ENCODE measurements around the gene GNAS. TPM values are rescaled to one million over a fixed set of nuclear protein-coding genes. Genes with fewer than 3 reads are reported as not detected.

Gene GNAS
- total RNA-seq, 4 donors from 2014 or later: 334 to 513 (median 458) TPM

DNA sequence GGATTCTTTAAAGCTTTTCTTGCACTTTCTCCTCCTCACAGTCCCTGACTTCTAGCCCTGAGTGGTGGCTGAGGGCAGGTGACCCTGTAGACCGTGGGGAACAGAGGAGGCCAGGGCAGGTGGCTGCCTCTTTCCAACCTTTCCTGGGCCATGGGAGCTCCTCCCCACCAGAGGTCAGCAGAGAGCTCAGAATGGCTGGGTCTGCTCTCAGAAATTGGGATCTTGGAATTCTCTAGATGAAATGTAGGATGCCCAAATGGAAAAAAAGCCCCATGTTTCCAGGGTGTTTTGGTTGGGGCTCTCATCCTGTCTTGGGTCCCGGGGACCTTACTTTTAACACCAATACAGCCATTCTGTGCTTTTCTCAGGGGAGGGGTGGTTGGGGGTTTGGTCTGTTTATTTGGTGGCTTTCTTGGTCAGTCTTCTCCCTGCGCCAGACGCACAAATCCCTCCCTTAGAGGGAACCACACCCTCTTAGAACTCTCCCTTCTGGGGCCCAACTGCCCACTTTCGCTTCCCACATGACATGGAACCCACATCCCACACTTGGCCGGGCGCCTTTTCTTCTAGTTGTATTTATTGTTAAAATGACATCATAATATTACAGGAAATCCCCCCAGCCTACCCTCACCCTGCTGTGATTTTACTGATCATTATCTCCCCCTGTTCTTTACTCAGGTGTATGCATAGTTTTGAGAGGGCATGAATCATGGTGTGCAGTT lies 17.9 kb downstream of the GNAS start:
- no peaks in the 10 kb centered on the region for H3K36me3 ChIP-seq
- DNase-seq: no peak
- no peak overlapping the region for H3K27ac ChIP-seq
- intact Hi-C loops (cut with DNase I): loop anchor here (10.0 kb wide), 1 partner anchor 354 kb away; no protein-coding TSS in a partner anchor
- 37 to 46% methylated on average over 7 of the region's 7 CpGs for WGBS, 2 donors
- peaks cover 0 to 8% (median 0%) of the 10 kb centered on the region in 3 donors for H3K4me1 ChIP-seq
- no peaks in the 10 kb centered on the region for H3K9me3 ChIP-seq
- TF ChIP-seq CTCF (IDR thresholded peaks at IDR 0.05) (peak; percentile 81 to 85 (median 84)), POLR2A (IDR thresholded peaks at IDR 0.05) (no peak)
- no peaks in the 10 kb centered on the region for H3K27me3 ChIP-seq
- no peak overlapping the region for H3K4me3 ChIP-seq

DNA sequence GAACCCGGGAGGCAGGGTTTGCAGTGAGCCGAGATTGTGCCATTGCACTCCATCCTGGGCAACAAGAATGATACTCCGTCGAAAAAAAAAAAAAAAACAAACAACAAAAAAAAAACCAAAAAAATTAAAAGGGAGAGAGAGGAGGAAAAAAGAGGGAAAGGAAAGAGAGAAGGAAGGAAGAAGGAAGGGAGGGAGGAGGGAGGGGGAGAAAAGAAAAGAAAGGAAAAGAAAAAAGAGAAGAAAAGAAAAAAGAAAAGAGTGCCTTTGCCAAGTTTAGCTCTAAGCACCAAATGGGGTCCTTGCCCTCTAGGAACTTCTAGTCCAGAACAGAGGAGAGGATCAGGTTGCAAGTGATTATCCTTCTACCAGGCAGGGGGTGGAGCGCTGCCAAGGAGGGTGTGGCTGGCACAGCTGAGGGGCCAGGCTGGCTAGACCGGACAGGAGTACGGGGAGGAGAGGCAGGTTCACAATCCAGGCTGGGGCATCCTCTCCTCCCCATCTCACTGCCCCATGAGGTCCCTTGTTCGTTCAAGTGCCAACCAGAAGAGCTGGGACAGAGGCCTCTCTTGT lies 19.1 kb downstream of the GNAS start:
- H3K4me3 ChIP-seq: no peak overlapping the region
- intact Hi-C loops (cut with DNase I): loop anchor here (10.0 kb wide), 1 partner anchor 353 kb away; no protein-coding TSS in a partner anchor
- peaks cover 0 to 16% (median 0%) of the 10 kb centered on the region in 3 donors for H3K4me1 ChIP-seq
- WGBS, 2 donors: 56 to 67% methylated on average over 6 to 8 of the region's 8 CpGs
- no peaks in the 10 kb centered on the region for H3K9me3 ChIP-seq
- no peaks in the 10 kb centered on the region for H3K36me3 ChIP-seq
- DNase-seq: no peak
- no peaks in the 10 kb centered on the region for H3K27me3 ChIP-seq
- no peak overlapping the region for H3K27ac ChIP-seq
- no peak for TF ChIP-seq CTCF (IDR thresholded peaks at IDR 0.05)

DNA sequence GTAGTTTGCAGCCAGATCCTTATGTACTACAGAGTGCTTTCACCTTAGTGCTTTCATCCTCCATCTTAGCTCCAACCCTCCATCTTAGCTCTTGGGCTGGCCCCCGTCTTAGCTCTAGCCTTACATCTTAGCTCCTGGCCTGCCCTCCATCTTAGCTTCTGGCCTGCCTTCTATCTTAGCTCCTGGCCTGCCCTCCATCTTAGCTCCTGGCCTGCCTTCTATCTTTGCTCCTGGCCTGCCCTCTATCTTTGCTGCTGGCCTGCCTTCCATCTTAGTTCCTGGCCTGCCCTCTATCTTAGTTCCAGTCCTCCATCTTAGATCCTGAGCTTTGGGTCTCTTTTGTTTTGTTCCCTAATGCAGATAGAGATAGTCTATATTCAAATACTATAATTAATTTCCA lies 22.0 kb downstream of the GNAS start:
- Histone ChIP-seq H3K9me3 (no peaks in the 10 kb centered on the region), H3K36me3 (no peaks in the 10 kb centered on the region), H3K27me3 (no peaks in the 10 kb centered on the region), H3K4me3 (no peak overlapping the region), H3K27ac (no peak overlapping the region), H3K4me1 (peaks cover 0 to 16% (median 0%) of the 10 kb centered on the region in 3 donors)
- TF ChIP-seq CTCF (IDR thresholded peaks at IDR 0.05) (no peak), POLR2A (IDR thresholded peaks at IDR 0.05) (no peak)
- 89 to 95% methylated on average over 1 of the region's 1 CpG for WGBS, 2 donors
- DNase-seq: no peak
- intact Hi-C loops (cut with DNase I): loop anchor here (10.0 kb wide), 1 partner anchor 350 kb away; no protein-coding TSS in a partner anchor

DNA sequence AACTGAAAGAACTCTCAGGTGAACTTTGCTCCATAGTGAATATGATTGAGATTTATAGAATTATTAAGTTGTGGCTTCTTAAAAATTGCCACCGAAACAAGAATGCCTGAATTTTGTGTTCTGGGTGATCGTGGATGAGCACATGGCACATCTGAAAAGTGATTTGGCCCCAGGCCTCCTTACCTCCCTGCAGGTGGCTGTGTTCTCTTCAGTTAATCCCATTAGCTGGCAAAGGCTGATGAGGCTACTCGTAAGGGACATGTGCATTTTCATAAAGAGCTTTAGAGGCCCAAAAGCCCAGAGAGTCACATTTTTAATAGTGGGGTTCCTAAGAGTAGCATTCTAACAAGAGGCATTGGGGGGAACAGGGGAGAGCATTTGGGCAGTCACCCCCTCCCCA lies 22.6 kb downstream of the GNAS start:
- Histone ChIP-seq H3K4me1 (peaks cover 0 to 16% (median 0%) of the 10 kb centered on the region in 3 donors), H3K27me3 (no peaks in the 10 kb centered on the region), H3K4me3 (no peak overlapping the region), H3K9me3 (no peaks in the 10 kb centered on the region), H3K36me3 (no peaks in the 10 kb centered on the region), H3K27ac (no peak overlapping the region)
- DNase-seq: no peak
- intact Hi-C loops (cut with DNase I): loop anchor here (10.0 kb wide), 1 partner anchor 350 kb away; no protein-coding TSS in a partner anchor
- no peak for TF ChIP-seq POLR2A (IDR thresholded peaks at IDR 0.05)
- TF ChIP-seq CTCF (IDR thresholded peaks at IDR 0.05): no peak
- WGBS, 2 donors: 88 to 90% methylated on average over 3 of the region's 3 CpGs

- WGBS, 2 donors: 69 to 82% methylated on average over 11 to 12 of the region's 12 CpGs
Observed at GRCh38 chr20:58875541-58876134, 23.1 kb downstream of the GNAS start.

More at GRCh38 chr20:58875541-58876134, 23.1 kb downstream of the GNAS start:
- Histone ChIP-seq H3K27me3 (no peaks in the 10 kb centered on the region), H3K36me3 (no peaks in the 10 kb centered on the region), H3K9me3 (no peaks in the 10 kb centered on the region), H3K27ac (peak overlapping the region in 1 of 4 donors; percentile 47), H3K4me1 (peaks cover 0 to 13% (median 0%) of the 10 kb centered on the region in 3 donors), H3K4me3 (no peak overlapping the region)
- intact Hi-C loops (cut with DNase I): loop anchor here (10.0 kb wide), 1 partner anchor 349 kb away; no protein-coding TSS in a partner anchor
- TF ChIP-seq POLR2A (IDR thresholded peaks at IDR 0.05): no peak
- no peak for TF ChIP-seq CTCF (IDR thresholded peaks at IDR 0.05)
- no peak for DNase-seq

Data from esophagus squamous epithelium (tissue), 5 donors.